Neural cell (in vitro differentiated cells): Measurements from ENCODE around the gene DPP6.

ENCODE experiments used
- CTCF ChIP-seq: fragments of 450-650 bp; IDR thresholded peaks from 2 replicates; pipeline ENCODE4 v1.5.1; 2014; ENCODE audit warnings: antibody characterized with exemption, mild to moderate bottlenecking, moderate library complexity; ENCODE audit not compliant: poor library complexity, severe bottlenecking
- EP300 ChIP-seq: fragments of 450-650 bp; conservative IDR thresholded peaks from 2 replicates; pipeline ENCODE4 v1.6.1; 2014; ENCODE audit warnings: antibody characterized with exemption, mild to moderate bottlenecking, moderate library complexity; ENCODE audit not compliant: poor library complexity, severe bottlenecking
- EZH2 ChIP-seq: fragments of 200-600, 300-800 bp; shearing (Covaris generic), sonication (generic); IDR thresholded peaks from 2 replicates; pipeline ENCODE4 v1.6.1; 2014; ENCODE audit warnings: antibody characterized with exemption, low read length, borderline replicate concordance, mild to moderate bottlenecking; ENCODE audit not compliant: insufficient read depth, poor library complexity, severe bottlenecking
- POLR2AphosphoS5 ChIP-seq: IDR thresholded peaks from 2 replicates; pipeline ENCODE4 v1.6.1; 2012
- TAF1 ChIP-seq: IDR thresholded peaks from 2 replicates; pipeline ENCODE4 v1.6.1; 2012; ENCODE audit warnings: low read depth

- TF ChIP-seq CTCF (no peak), EZH2 (no peak), POLR2AphosphoS5 (no peak), EP300 (no peak), TAF1 (no peak)
Measured at GRCh38 chr7:154427533-154427932, 375.3 kb downstream of the DPP6 start.
